Breast epithelium (tissue), 4 donors: ENCODE results near the gene XCL2. TPM values are rescaled to one million over a fixed set of nuclear protein-coding genes. Genes with fewer than 3 reads are reported as not detected.
"Not testable (repeated sequence)": the region's sequence is repeated elsewhere in the genome, so short reads cannot be mapped to it uniquely, and the experiment has no call there.

Experiments
- DNase-seq, 2 donors: peaks; one replicate each; pipeline ENCODE4 v3.0.0-alpha.2; 2019; ENCODE audit warnings: low spot score in 2 of 2
- H3K27ac ChIP-seq, 2 donors: fragments of 200-600 bp; sonication (generic) in 1 of 2; one replicate each; pipeline ENCODE4 v1.5.1; 2016 to 2019; ENCODE audit warnings: mild to moderate bottlenecking in 1 of 2
- H3K27me3 ChIP-seq, 2 donors: fragments of 200-600 bp; sonication (generic) in 1 of 2; one replicate each; pipeline versions ENCODE4 v1.5.1 to v1.6.0; 2017 to 2019; ENCODE audit warnings: control low read depth in 1 of 2, mild to moderate bottlenecking in 1 of 2
- H3K36me3 ChIP-seq: fragments of 200-600 bp; one replicate; pipeline ENCODE4 v1.5.1; 2019
- H3K4me1 ChIP-seq, 2 donors: fragments of 200-600 bp; sonication (generic); one replicate each; pipeline ENCODE4 v1.5.1; 2016 to 2019; ENCODE audit warnings: control low read depth in 1 of 2
- H3K4me3 ChIP-seq, 3 donors: fragments of 200-600 bp; sonication (generic); 1 replicate in 2 of 3; 2 replicates in 1 of 3; pipeline ENCODE4 v1.5.1; 2016 to 2019; ENCODE audit warnings: mild to moderate bottlenecking in 3 of 3, moderate library complexity in 2 of 3
- H3K9me3 ChIP-seq, 2 donors: fragments of 200-600 bp; sonication (generic) in 1 of 2; one replicate each; pipeline ENCODE4 v1.5.1; 2016 to 2019; ENCODE audit warnings: control low read depth in 1 of 2
- POLR2A ChIP-seq: fragments of 450-650 bp; IDR thresholded peaks from one replicate; pipeline ENCODE4 v1.6.1; 2016; ENCODE audit warnings: antibody characterized with exemption, mild to moderate bottlenecking, moderate library complexity
- POLR2AphosphoS5 ChIP-seq, 3 donors: sonication (generic); formaldehyde crosslinking; IDR thresholded peaks; one replicate each; pipeline ENCODE4 v1.6.1; 2017; ENCODE audit warnings: antibody characterized with exemption in 3 of 3
- intact Hi-C: fragments of 100-400 bp; cut with DNase I; formaldehyde crosslinking; loops from one replicate; pipeline ENCODE4 v1.15.1; 2023; ENCODE audit warnings: low total_unique reads
- total RNA-seq, 3 donors: library from RNA; depleted of rRNA; stranded (reverse); fragments of >200 nt; gene quantifications; one replicate each; pipeline ENCODE4 v1.1.0, GENCODE V29; 2016
- TF ChIP-seq, protein P1 (sequence below), 3 donors: fragments of 450-650 bp; IDR thresholded peaks; one replicate each; pipeline ENCODE4 v1.5.1; 2016 to 2017; ENCODE audit warnings: antibody characterized with exemption in 3 of 3, mild to moderate bottlenecking in 3 of 3, moderate library complexity in 3 of 3

Gene XCL2
- total RNA-seq, 3 donors from 2014 or later, result 1.9 TPM; not detected in 2

DNA sequence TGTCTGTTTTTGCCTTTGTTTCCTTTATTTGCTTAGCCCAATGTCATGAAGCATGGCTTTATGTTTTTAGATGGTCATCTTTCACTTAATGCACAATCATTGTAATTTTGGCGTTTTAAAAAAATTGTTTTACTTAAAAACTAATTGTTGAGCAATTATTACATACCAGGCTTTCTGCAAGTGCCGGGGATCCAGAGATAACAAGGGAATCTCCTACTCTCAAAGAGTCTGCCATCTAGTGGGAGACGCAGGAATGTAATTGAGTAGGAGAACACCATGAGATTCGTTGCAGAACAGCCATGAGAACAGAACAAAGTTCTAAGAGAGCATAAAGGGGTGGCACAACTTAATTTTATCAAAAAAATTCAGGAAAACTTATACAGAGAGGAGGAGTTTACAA is 30.4 kb upstream of the XCL2 start:
- H3K9me3 ChIP-seq, H3K36me3 ChIP-seq, H3K27ac ChIP-seq, H3K4me3 ChIP-seq, H3K4me1 ChIP-seq, DNase-seq, H3K27me3 ChIP-seq, intact Hi-C loops: not testable (repeated sequence)
- TF ChIP-seq, protein P1, sequence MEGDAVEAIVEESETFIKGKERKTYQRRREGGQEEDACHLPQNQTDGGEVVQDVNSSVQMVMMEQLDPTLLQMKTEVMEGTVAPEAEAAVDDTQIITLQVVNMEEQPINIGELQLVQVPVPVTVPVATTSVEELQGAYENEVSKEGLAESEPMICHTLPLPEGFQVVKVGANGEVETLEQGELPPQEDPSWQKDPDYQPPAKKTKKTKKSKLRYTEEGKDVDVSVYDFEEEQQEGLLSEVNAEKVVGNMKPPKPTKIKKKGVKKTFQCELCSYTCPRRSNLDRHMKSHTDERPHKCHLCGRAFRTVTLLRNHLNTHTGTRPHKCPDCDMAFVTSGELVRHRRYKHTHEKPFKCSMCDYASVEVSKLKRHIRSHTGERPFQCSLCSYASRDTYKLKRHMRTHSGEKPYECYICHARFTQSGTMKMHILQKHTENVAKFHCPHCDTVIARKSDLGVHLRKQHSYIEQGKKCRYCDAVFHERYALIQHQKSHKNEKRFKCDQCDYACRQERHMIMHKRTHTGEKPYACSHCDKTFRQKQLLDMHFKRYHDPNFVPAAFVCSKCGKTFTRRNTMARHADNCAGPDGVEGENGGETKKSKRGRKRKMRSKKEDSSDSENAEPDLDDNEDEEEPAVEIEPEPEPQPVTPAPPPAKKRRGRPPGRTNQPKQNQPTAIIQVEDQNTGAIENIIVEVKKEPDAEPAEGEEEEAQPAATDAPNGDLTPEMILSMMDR (IDR thresholded peaks at IDR 0.05), result peak in 2 of 3 donors; percentile 22 to 52

DNA sequence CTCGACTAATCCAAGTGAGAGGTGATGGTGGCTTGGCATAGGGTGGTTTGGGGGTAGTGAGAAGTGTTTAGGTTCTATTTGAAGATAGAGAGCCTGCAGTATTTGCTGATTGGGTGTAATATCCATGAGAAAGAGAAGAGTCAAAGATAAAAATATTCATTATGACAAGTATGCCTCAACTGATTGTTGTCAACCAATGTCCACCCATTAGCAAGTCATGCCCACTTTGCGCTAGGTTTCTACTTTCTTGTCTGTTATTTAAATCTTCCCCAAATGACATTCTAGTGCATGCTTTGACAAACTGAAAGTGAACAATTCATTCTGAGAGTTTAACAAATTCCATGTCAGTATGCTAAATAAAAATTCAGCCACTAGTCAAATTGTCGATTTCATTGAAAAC is 28.8 kb upstream of the XCL2 start:
- DNase-seq, result no peak
- Histone ChIP-seq H3K9me3 (no peaks in the 10 kb centered on the region), H3K4me3 (no peak overlapping the region), H3K27me3 (no peaks in the 10 kb centered on the region), H3K4me1 (no peaks in the 10 kb centered on the region), H3K27ac (no peak overlapping the region), H3K36me3 (no peaks in the 10 kb centered on the region)
- TF ChIP-seq, protein P1 (IDR thresholded peaks at IDR 0.05), result no peak
- TF ChIP-seq POLR2AphosphoS5 (IDR thresholded peaks at IDR 0.05), result no peak
- no peak for TF ChIP-seq POLR2A
- intact Hi-C loops, result no loop called here

DNA sequence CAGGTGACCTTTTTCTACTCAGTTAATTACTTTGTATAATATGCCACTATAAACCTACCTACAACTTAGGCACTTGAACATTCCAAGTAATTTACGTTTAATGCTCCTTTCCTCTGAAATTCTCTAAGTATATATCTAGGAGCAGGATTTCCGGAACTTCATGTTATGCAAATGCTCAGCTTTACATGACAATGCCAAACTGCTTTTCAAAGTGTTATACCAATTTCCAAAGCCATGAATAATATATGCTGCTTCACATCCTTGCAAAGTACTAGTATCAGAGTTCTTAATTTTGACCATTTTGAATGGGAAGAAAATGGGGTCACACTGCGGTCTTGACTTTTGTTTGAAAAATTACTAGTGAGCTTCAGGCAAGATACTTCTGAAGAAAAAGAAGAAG is 26.9 kb upstream of the XCL2 start:
- no peaks in the 10 kb centered on the region for H3K4me1 ChIP-seq
- H3K36me3 ChIP-seq, result no peaks in the 10 kb centered on the region
- intact Hi-C loops, result no loop called here
- DNase-seq, result no peak
- H3K4me3 ChIP-seq, result no peak overlapping the region
- no peak overlapping the region for H3K27ac ChIP-seq
- no peak for TF ChIP-seq POLR2A
- TF ChIP-seq POLR2AphosphoS5 (IDR thresholded peaks at IDR 0.05), result no peak
- TF ChIP-seq, protein P1 (IDR thresholded peaks at IDR 0.05), result no peak
- H3K27me3 ChIP-seq, result no peaks in the 10 kb centered on the region
- H3K9me3 ChIP-seq, result no peaks in the 10 kb centered on the region

DNA sequence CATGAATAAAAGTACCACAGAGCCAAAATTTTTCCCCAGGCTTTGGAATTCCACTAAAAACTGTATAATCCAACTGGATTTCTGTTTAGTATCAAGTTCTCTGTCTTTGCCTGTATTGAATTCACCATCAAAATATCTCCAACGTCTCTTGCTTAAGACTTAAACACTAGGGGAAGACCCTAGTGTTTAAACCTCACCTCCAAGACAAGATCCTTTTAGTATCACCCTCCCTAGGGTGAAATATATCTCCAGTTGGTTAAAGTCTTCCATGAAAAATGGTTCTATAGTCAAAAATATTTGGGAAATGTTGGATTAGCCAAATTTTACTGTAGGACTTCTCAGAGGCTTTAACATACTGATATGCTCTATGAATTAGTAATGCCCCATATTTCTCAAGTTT is 24.5 kb upstream of the XCL2 start:
- Histone ChIP-seq H3K4me3 (no peak overlapping the region), H3K36me3 (no peaks in the 10 kb centered on the region), H3K27ac (no peak overlapping the region), H3K27me3 (no peaks in the 10 kb centered on the region), H3K9me3 (no peaks in the 10 kb centered on the region), H3K4me1 (no peaks in the 10 kb centered on the region)
- TF ChIP-seq POLR2AphosphoS5 (IDR thresholded peaks at IDR 0.05) (no peak), POLR2A (no peak)
- TF ChIP-seq, protein P1 (IDR thresholded peaks at IDR 0.05), result no peak
- intact Hi-C loops, result no loop called here
- no peak for DNase-seq

DNA sequence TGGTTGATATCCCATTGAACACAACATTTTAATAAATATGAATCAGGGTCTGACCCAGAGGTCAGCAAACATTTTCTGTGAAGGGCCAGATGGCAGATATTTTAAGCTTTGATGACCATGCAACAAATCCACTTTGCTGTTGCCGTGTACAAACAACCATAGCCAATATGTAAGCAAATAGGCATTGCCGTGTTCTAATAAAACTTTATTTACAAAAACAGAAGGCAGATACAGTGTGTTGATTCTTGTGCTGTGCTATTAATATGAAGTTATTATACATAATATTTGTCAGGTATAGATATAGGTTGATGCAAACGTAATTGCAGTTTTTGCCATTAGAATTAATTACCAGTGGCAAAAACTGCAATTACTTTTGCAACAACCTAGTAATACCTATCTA is 23.8 kb upstream of the XCL2 start:
- TF ChIP-seq POLR2AphosphoS5 (IDR thresholded peaks at IDR 0.05) (no peak), POLR2A (no peak)
- TF ChIP-seq, protein P1 (IDR thresholded peaks at IDR 0.05), result no peak
- Histone ChIP-seq H3K4me1 (no peaks in the 10 kb centered on the region), H3K4me3 (no peak overlapping the region), H3K27ac (no peak overlapping the region), H3K27me3 (no peaks in the 10 kb centered on the region), H3K36me3 (no peaks in the 10 kb centered on the region), H3K9me3 (no peaks in the 10 kb centered on the region)
- DNase-seq, result no peak
- intact Hi-C loops, result no loop called here
